GM12892 (cell line): ENCODE results near the gene LYPD4.

Experiments
- POLR2A ChIP-seq: IDR thresholded peaks from 2 replicates; pipeline ENCODE4 v1.6.1; 2011; ENCODE audit warnings: low read depth, low read length, control low read depth
- POLR2AphosphoS5 ChIP-seq: IDR thresholded peaks from 2 replicates; pipeline ENCODE4 v1.6.1; 2011; ENCODE audit warnings: low read depth, low read length, control low read depth
- TAF1 ChIP-seq: IDR thresholded peaks from 2 replicates; pipeline ENCODE4 v1.6.1; 2011; ENCODE audit warnings: low read depth, mild to moderate bottlenecking, control low read depth, low read length, borderline replicate concordance

DNA sequence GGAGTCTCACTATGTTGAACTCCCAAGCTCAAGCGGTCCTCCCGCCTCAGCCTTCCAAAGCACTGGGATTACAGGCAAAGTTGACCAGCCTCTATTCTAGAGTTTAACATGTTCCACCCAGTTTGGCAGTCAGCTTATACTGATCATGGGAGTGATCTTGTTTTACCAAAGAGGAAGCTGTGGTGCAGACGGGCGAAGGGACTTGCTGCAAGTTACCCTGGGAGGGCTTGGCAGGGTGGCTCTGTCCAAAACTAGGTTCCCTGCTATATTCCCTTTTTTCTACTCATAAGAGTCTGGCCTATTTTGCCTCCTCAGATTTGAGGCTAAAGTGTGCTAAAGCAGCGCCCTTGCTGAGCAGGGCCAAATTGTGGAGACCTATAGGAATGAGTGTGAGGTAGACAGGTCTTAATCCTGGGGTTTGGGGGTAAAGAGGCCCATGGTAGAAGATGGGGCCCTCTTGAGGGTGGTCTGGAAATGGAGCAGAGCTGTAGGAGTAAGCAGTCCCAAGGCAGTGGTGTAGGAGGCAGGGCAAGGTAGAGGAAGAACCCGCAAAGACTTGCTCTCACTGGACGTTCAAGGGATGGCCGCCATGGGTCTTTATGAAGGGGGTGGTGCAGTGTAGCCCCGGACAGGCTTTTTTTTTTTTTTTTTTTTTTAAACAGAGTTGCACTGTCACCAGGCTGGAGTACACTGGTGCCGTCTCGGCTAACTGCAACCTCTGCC lies 18.9 kb upstream of the LYPD4 start:
- TF ChIP-seq POLR2A (no peak; the same call in 1 of the 2 replicates), POLR2AphosphoS5 (0 out of 2 replicates have a peak, but pooled peaks have one; percentile 7), TAF1 (no peak)
